Upper lobe of left lung (tissue), 6 donors: ENCODE results near the gene KRABD2.

Experiments
- ATAC-seq, 2 donors: fragments of 200-7000 bp; cut with Tn5 transposase; one replicate each; pipeline ENCODE4 v1.9.1; 2022; ENCODE audit warnings: mild to moderate bottlenecking in 2 of 2, moderate library complexity in 2 of 2; ENCODE audit not compliant: low FRiP score in 2 of 2
- DNase-seq, 2 donors: peaks; one replicate each; pipeline ENCODE4 v3.0.0-alpha.2; 2019 to 2020
- H3K27ac ChIP-seq, 4 donors: fragments of 200-600 bp; sonication (generic); one replicate each; pipeline ENCODE4 v1.5.1; 2016 to 2019
- H3K27me3 ChIP-seq, 4 donors: fragments of 200-600 bp; sonication (generic); one replicate each; pipeline ENCODE4 v1.5.1; 2017 to 2019
- H3K36me3 ChIP-seq, 4 donors: fragments of 200-600 bp; sonication (generic); one replicate each; pipeline ENCODE4 v1.5.1; 2016 to 2019
- H3K4me1 ChIP-seq, 4 donors: fragments of 200-600 bp; sonication (generic); one replicate each; pipeline ENCODE4 v1.5.1; 2018 to 2019
- H3K4me3 ChIP-seq, 4 donors: fragments of 200-600 bp; sonication (generic); one replicate each; pipeline ENCODE4 v1.5.1; 2017 to 2019; ENCODE audit warnings: mild to moderate bottlenecking in 2 of 4, moderate library complexity in 1 of 4
- H3K9me3 ChIP-seq, 4 donors: fragments of 200-600 bp; sonication (generic); one replicate each; pipeline ENCODE4 v1.5.1; 2018 to 2019
- EP300 ChIP-seq, 4 donors: sonication (generic); formaldehyde crosslinking; IDR thresholded peaks; one replicate each; pipeline ENCODE4 v1.5.1; 2017; ENCODE audit warnings: antibody characterized with exemption in 4 of 4, control low read depth in 2 of 4
- POLR2A ChIP-seq, 4 donors: fragments of 450-650 bp; IDR thresholded peaks; one replicate each; pipeline ENCODE4 v1.5.1; 2016 to 2017; ENCODE audit warnings: antibody characterized with exemption in 4 of 4, mild to moderate bottlenecking in 2 of 4
- POLR2AphosphoS5 ChIP-seq, 2 donors: sonication (generic); formaldehyde crosslinking; IDR thresholded peaks; one replicate each; pipeline ENCODE4 v1.5.1; 2017; ENCODE audit warnings: antibody characterized with exemption in 2 of 2
- WGBS, 2 donors: methylation state at CpG; one replicate each; pipeline ENCODE4 v1.1.5; 2017 to 2018; 5-methylcytosine and 5-hydroxymethylcytosine counted together
- TF ChIP-seq, protein P1 (sequence below), 6 experiments: fragments of 450-650 bp in 4 of 6; fragments of 200-600 bp in 2 of 6; sonication (generic) in 2 of 6; IDR thresholded peaks; one replicate each; pipeline ENCODE4 v1.5.1; 2016 to 2019; ENCODE audit warnings: antibody characterized with exemption in 6 of 6
- donor health status: DM: no; HTN: no; CAD: no; lungs with moderate emphysema.
- donor health status: DM: no; HTN: yes; CAD: no; lungs with severe emphysema.

The KRABD2 gene

DNA sequence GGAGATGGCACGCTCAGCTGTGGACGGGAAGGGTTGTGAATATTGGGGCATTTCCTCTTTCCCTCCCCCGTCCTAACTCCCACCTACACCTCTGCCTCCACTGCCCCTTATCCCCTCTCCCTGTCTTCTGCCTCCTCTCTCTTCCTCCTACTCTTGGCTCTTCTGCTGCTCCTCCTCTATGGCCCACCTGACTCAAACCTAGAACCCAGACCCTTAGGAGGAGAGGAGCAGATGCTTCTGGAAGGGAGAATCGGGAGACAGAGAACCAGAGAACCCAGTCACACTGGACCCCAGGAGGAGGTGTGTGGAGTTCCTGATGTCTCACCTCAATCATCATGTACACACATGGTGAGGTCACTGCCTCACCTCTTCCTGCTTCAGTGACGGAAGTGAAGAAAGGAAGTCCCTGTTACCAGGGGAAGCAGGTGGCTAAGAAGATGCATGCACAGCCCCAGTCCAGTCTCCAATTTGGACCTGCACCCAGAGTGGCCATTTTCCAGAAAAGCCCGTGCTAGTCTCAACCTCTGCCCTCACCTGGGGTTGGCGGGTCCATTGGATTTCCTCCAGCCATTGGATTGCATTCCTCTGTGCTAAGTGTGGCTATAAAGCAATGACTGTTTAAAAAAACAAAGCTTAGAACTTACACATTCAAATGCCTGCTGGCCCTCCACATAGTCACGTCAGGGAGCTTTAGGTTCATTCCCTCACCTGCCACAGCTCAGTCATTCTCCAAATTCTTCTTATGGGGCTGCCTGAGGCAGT lies 17.1 kb upstream of the KRABD2 start:
- 63 to 67% methylated on average over 8 of the region's 8 CpGs for WGBS, 2 donors
- Histone ChIP-seq H3K9me3 (no peaks in the 10 kb centered on the region), H3K4me3 (no peak overlapping the region), H3K27ac (peak overlapping the region in 2 of 4 donors; percentile 42 to 61), H3K36me3 (no peaks in the 10 kb centered on the region), H3K27me3 (peaks cover 0 to 2% (median 0%) of the 10 kb centered on the region in 4 donors), H3K4me1 (no peaks in the 10 kb centered on the region)
- ATAC-seq (peak in 1 of 2 donors; percentile 28), DNase-seq (peak in 1 of 2 donors; percentile 47)
- TF ChIP-seq EP300 (IDR thresholded peaks at IDR 0.05): no peak
- peak in 1 of 2 donors; percentile 18 for TF ChIP-seq POLR2AphosphoS5 (IDR thresholded peaks at IDR 0.05)

DNA sequence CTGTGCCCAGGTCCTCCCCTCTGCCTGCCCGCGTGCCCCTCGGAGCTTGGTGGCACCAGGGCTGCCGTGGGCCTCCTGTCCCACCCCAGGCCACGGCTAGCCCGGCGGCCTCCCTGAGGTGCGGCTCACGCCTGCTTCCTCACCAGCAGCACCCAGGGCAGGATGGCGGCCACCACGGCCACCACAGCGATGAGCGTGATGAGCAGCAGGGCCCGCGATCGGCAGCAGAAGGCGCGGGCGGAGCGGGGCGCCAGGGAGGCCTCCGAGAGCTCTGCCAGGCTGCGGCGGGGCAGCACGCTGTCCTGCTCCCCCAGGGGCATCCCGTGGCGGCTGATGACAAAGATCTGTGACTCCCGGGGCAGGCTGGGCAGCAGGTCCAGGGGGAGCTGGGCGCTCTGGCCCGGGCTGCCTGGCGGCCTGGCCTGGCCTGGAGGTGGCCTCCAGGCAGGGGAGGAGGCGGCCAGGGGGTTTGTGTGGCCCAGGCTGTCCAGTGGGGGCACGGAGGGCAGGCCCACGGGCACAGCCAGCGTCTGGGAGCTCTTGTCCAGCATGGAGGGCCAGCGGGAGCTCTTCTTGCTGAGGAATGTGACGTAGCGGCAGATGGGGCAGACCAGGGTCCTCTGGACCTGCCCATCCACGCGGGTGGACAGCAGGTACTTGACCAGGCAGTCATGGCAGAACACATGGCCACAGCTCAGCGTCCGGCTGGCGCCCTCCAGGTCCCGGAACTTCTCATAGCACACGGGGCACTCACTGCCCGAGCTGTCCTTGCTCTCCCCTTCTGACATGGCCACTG lies 16.4 kb upstream of the KRABD2 start:
- H3K27me3 ChIP-seq: peaks cover 0 to 2% (median 0%) of the 10 kb centered on the region in 4 donors
- H3K4me1 ChIP-seq: no peaks in the 10 kb centered on the region
- no peaks in the 10 kb centered on the region for H3K36me3 ChIP-seq
- peak; percentile 24 to 42 for ATAC-seq
- H3K27ac ChIP-seq: peak overlapping the region in 2 of 4 donors; percentile 42 to 61
- no peaks in the 10 kb centered on the region for H3K9me3 ChIP-seq
- H3K4me3 ChIP-seq: no peak overlapping the region
- 91 to 92% methylated on average over 18 to 35 of the region's 46 CpGs for WGBS, 2 donors
- DNase-seq: peak in 1 of 2 donors; percentile 79
- TF ChIP-seq POLR2AphosphoS5 (IDR thresholded peaks at IDR 0.05): no peak
- TF ChIP-seq POLR2A (IDR thresholded peaks at IDR 0.05): no peak
- no peak for TF ChIP-seq EP300 (IDR thresholded peaks at IDR 0.05)

DNA sequence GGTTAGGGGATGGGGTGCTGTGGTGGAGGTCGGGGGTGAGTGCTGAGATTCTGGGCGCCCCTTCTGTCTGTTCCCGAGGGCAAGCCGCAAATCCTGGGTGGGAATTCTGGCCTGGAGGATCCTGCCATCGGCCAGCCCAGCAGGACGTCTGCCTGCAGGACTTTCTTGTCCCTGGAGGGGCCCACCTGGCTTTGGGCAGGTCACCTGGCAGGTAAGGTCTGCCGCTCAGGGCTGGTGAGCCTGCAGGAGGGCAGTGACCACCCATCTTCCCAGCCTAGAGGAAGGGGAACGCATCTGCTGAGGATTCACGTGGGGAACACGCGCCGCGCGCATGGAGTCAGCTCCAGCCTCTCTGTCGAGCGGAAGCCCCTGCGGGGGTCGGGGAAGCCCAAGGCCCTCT lies 15.8 kb upstream of the KRABD2 start:
- TF ChIP-seq, protein P1, sequence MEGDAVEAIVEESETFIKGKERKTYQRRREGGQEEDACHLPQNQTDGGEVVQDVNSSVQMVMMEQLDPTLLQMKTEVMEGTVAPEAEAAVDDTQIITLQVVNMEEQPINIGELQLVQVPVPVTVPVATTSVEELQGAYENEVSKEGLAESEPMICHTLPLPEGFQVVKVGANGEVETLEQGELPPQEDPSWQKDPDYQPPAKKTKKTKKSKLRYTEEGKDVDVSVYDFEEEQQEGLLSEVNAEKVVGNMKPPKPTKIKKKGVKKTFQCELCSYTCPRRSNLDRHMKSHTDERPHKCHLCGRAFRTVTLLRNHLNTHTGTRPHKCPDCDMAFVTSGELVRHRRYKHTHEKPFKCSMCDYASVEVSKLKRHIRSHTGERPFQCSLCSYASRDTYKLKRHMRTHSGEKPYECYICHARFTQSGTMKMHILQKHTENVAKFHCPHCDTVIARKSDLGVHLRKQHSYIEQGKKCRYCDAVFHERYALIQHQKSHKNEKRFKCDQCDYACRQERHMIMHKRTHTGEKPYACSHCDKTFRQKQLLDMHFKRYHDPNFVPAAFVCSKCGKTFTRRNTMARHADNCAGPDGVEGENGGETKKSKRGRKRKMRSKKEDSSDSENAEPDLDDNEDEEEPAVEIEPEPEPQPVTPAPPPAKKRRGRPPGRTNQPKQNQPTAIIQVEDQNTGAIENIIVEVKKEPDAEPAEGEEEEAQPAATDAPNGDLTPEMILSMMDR (IDR thresholded peaks at IDR 0.05): no peak
- no peak for TF ChIP-seq EP300 (IDR thresholded peaks at IDR 0.05)
- no peak for TF ChIP-seq POLR2AphosphoS5 (IDR thresholded peaks at IDR 0.05)
- TF ChIP-seq POLR2A (IDR thresholded peaks at IDR 0.05): no peak
- no peak for ATAC-seq
- Histone ChIP-seq H3K27ac (no peak overlapping the region), H3K4me3 (no peak overlapping the region), H3K27me3 (peaks cover 0 to 2% (median 0%) of the 10 kb centered on the region in 4 donors), H3K4me1 (no peaks in the 10 kb centered on the region), H3K9me3 (no peaks in the 10 kb centered on the region), H3K36me3 (no peaks in the 10 kb centered on the region)
- DNase-seq: no peak
- WGBS, 2 donors: 70 to 95% methylated on average over 11 to 15 of the region's 18 CpGs

DNA sequence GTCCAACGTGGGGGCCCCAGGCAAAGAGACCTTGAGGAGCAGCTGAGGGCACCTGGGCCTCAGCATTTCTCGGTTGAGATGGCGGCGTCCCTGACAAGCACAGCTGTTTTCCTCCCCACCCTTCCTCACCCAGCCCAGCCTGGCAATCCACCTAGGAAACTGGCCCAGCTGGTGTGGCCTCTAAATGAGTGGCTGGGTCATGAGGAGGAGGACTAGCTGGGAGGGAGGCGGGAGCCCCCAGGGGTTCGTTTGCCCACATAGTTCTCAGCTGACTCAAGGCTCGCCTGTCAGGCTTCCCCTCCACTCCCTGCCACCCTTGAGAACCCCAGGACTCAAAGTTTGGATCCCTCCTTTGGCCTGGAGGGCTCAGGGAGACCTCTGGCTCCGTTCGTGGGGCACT lies 15.2 kb upstream of the KRABD2 start:
- DNase-seq (no peak), ATAC-seq (no peak)
- Histone ChIP-seq H3K36me3 (no peaks in the 10 kb centered on the region), H3K4me1 (no peaks in the 10 kb centered on the region), H3K27me3 (peaks cover 0 to 2% (median 0%) of the 10 kb centered on the region in 4 donors), H3K9me3 (no peaks in the 10 kb centered on the region), H3K27ac (no peak overlapping the region), H3K4me3 (no peak overlapping the region)
- WGBS, 2 donors: 53 to 61% methylated on average over 4 to 7 of the region's 9 CpGs
- TF ChIP-seq, protein P1 (IDR thresholded peaks at IDR 0.05): no peak
- TF ChIP-seq POLR2AphosphoS5 (IDR thresholded peaks at IDR 0.05) (no peak), EP300 (IDR thresholded peaks at IDR 0.05) (no peak), POLR2A (IDR thresholded peaks at IDR 0.05) (no peak)

DNA sequence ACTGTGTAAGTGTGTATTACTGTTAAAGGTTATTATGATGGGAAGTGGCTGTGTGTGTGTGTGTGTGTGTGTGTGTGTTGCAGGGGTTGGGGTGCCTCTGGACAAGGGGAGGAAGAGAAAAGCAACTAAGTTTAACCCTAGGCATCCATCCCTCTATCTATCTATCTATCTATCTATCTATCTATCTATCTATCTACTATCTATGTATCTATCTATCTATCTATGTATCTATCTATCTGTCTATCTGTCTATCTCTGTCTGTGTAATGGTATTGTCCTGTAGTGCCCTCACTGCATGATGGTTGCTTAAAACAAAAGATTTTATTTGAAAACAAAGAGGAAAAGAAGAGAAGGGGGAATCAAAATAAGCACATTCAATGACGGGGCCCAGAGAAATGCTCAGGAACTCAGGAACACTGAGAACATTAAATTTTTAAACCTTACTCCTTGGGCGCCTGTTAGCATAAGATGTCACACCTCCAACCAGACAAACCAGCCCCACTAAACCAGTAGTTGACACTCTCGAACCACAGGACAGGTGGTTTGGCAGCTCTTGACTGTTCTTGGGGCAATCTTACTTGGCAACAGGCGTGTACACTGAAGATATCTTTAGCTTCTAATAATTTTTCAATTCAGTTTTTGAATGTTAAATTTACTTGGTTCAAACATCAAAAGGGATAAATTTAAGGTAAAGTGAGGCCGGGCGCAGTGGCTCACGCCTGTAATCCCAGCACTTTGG lies 11.6 kb upstream of the KRABD2 start:
- ATAC-seq (no peak), DNase-seq (no peak)
- no peak overlapping the region for H3K27ac ChIP-seq
- H3K27me3 ChIP-seq: no peaks in the 10 kb centered on the region
- peaks cover 12 to 18% (median 16%) of the 10 kb centered on the region in 4 donors for H3K4me1 ChIP-seq
- no peaks in the 10 kb centered on the region for H3K9me3 ChIP-seq
- 83 to 84% methylated on average over 7 of the region's 7 CpGs for WGBS, 2 donors
- H3K4me3 ChIP-seq: no peak overlapping the region
- H3K36me3 ChIP-seq: no peaks in the 10 kb centered on the region
- no peak for TF ChIP-seq POLR2A (IDR thresholded peaks at IDR 0.05)
- TF ChIP-seq EP300 (IDR thresholded peaks at IDR 0.05): no peak
- TF ChIP-seq POLR2AphosphoS5 (IDR thresholded peaks at IDR 0.05): no peak
- TF ChIP-seq, protein P1 (IDR thresholded peaks at IDR 0.05): no peak
